Neural progenitor cell (in vitro differentiated cells): ENCODE measurements around the gene FOXO1. TPM values are rescaled to one million over a fixed set of nuclear protein-coding genes. Genes with fewer than 3 reads are reported as not detected.

Experiments
- DNase-seq: peaks from one replicate; pipeline ENCODE4 v3.0.0-alpha.2; 2016; ENCODE audit warnings: low spot score
- H2AFZ ChIP-seq: fragments of 200-600 bp; sonication (generic); replicated peaks from 2 replicates; pipeline ENCODE4 v1.6.1; 2016; ENCODE audit warnings: antibody characterized with exemption
- H3F3A ChIP-seq: fragments of 200-600 bp; sonication (generic); 2 replicates; pipeline ENCODE4 v1.6.1; 2016; ENCODE audit warnings: antibody characterized with exemption, low read depth
- H3K27ac ChIP-seq: fragments of 200-600 bp; sonication (generic); 2 replicates; pipeline ENCODE4 v1.5.1; 2016; ENCODE audit warnings: mild to moderate bottlenecking
- H3K27me3 ChIP-seq: fragments of 200-600 bp; sonication (generic); 2 replicates; pipeline ENCODE4 v1.6.1; 2016; ENCODE audit warnings: mild to moderate bottlenecking, moderate library complexity
- H3K36me3 ChIP-seq: fragments of 200-600 bp; sonication (generic); 2 replicates; pipeline ENCODE4 v1.5.1; 2016
- H3K4me1 ChIP-seq: fragments of 200-600 bp; sonication (generic); 2 replicates; pipeline ENCODE4 v1.6.1; 2016; ENCODE audit warnings: mixed run types
- H3K4me2 ChIP-seq: fragments of 200-600 bp; sonication (generic); 2 replicates; pipeline ENCODE4 v1.6.1; 2016
- H3K4me3 ChIP-seq: fragments of 200-600 bp; sonication (generic); 2 replicates; pipeline ENCODE4 v1.5.1; 2016
- H3K79me2 ChIP-seq: fragments of 200-600 bp; sonication (generic); 2 replicates; pipeline ENCODE4 v1.6.1; 2016; ENCODE audit warnings: low read depth
- H3K9ac ChIP-seq: fragments of 200-600 bp; sonication (generic); 2 replicates; pipeline ENCODE4 v1.6.1; 2016
- H3K9me3 ChIP-seq: fragments of 200-600 bp; sonication (generic); 2 replicates; pipeline ENCODE4 v1.5.1; 2016; ENCODE audit warnings: low read depth
- H4K20me1 ChIP-seq: fragments of 200-600 bp; sonication (generic); 2 replicates; pipeline ENCODE4 v1.6.1; 2016; ENCODE audit warnings: low read depth
- H3K27ac Mint-ChIP-seq: 3 replicates; pipeline ENCODE4 v1.8.0; 2021; ENCODE audit warnings: mixed read lengths
- H3K27me3 Mint-ChIP-seq: 2 replicates; pipeline ENCODE4 v1.8.0; 2022; ENCODE audit warnings: low read depth, mild to moderate bottlenecking, inconsistent platforms, moderate library complexity, mixed read lengths; ENCODE audit not compliant: insufficient read depth
- H3K36me3 Mint-ChIP-seq: 3 replicates; pipeline ENCODE4 v1.8.0; 2021; ENCODE audit warnings: mixed read lengths
- H3K4me1 Mint-ChIP-seq: 3 replicates; pipeline ENCODE4 v1.8.0; 2021; ENCODE audit warnings: mixed read lengths
- H3K4me3 Mint-ChIP-seq: 3 replicates; pipeline ENCODE4 v1.8.0; 2021; ENCODE audit warnings: mild to moderate bottlenecking, moderate library complexity, mixed read lengths
- H3K9me3 Mint-ChIP-seq: 3 replicates; pipeline ENCODE4 v1.8.0; 2020; ENCODE audit warnings: mixed read lengths
- EZH2 ChIP-seq: fragments of 200-600 bp; sonication (generic); IDR thresholded peaks from 2 replicates; pipeline ENCODE4 v1.6.1; 2017; ENCODE audit warnings: antibody characterized with exemption, mild to moderate bottlenecking, moderate library complexity
- EZH2phosphoT487 ChIP-seq: fragments of 200-600 bp; sonication (generic); IDR thresholded peaks from 2 replicates; pipeline ENCODE4 v1.6.1; 2017; ENCODE audit warnings: antibody characterized with exemption
- total RNA-seq: library from RNA; depleted of rRNA; stranded (reverse); fragments of >200 nt; gene quantifications from 2 replicates; pipeline ENCODE4 v1.2.3, GENCODE V29; 2015; ENCODE audit warnings: low replicate concordance
- TF ChIP-seq, protein P1 (sequence below): fragments of 200-600 bp; sonication (generic); IDR thresholded peaks from 2 replicates; pipeline ENCODE4 v1.5.1; 2017; ENCODE audit warnings: antibody characterized with exemption, mild to moderate bottlenecking

Gene FOXO1
- total RNA-seq, 1 donor from 2014 or later = 3.7 TPM

DNA sequence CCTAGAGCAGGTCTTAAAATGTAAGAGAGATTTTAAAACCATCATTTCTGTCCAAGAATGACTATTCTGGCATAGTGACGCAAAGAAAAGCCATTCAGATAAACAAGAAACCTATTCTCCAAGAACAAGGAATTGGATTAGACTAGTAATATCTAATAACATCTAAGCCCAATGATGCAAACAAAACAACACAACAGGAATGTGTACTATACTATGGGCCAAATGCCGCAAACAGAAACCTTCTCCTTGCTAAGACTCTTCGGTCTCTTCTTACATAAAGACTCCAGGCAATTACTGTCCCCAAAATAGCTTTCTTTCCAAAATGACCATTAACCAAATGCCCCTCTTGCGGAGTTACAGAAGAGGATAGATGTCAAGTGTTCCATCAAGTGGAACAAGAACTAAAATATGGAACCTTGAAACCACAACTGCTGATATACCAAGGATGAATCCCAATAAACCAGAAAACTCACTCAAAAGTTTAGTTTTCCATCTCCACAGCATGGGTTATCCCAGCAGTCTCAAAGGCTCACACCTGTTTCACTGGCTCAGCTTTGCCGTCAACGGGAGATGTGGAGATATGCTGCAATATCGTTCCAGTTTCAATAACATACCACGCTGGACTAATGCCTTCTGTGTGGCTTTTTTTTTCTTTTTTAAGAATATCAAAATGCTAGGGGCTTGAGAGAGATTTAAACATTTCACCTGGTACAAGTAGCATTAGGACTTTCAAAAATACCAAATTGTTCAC lies 76.2 kb downstream of the FOXO1 start:
- Mint-ChIP-seq H3K9me3 (peaks cover 6% of the 10 kb centered on the region), H3K4me3 (no peak overlapping the region), H3K36me3 (peaks cover 2% of the 10 kb centered on the region), H3K27me3 (peaks cover 2% of the 10 kb centered on the region), H3K27ac (no peak overlapping the region), H3K4me1 (peaks cover 51% of the 10 kb centered on the region)
- H3K4me1 ChIP-seq = peaks cover 18% of the 10 kb centered on the region
- H3K79me2 ChIP-seq = peaks cover 5% of the 10 kb centered on the region
- no peaks in the 10 kb centered on the region for H3K36me3 ChIP-seq
- no peak overlapping the region for H3K4me3 ChIP-seq
- no peak for DNase-seq
- H2AFZ ChIP-seq = no peak overlapping the region
- no peaks in the 10 kb centered on the region for H3K9me3 ChIP-seq
- H3K27me3 ChIP-seq = no peaks in the 10 kb centered on the region
- no peaks in the 10 kb centered on the region for H4K20me1 ChIP-seq
- TF ChIP-seq EZH2phosphoT487 = no peak
- TF ChIP-seq, protein P1, sequence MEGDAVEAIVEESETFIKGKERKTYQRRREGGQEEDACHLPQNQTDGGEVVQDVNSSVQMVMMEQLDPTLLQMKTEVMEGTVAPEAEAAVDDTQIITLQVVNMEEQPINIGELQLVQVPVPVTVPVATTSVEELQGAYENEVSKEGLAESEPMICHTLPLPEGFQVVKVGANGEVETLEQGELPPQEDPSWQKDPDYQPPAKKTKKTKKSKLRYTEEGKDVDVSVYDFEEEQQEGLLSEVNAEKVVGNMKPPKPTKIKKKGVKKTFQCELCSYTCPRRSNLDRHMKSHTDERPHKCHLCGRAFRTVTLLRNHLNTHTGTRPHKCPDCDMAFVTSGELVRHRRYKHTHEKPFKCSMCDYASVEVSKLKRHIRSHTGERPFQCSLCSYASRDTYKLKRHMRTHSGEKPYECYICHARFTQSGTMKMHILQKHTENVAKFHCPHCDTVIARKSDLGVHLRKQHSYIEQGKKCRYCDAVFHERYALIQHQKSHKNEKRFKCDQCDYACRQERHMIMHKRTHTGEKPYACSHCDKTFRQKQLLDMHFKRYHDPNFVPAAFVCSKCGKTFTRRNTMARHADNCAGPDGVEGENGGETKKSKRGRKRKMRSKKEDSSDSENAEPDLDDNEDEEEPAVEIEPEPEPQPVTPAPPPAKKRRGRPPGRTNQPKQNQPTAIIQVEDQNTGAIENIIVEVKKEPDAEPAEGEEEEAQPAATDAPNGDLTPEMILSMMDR = no peak
- no peak overlapping the region for H3K4me2 ChIP-seq
- H3F3A ChIP-seq = no peaks in the 10 kb centered on the region
- no peak overlapping the region for H3K9ac ChIP-seq
- H3K27ac ChIP-seq = no peak overlapping the region

DNA sequence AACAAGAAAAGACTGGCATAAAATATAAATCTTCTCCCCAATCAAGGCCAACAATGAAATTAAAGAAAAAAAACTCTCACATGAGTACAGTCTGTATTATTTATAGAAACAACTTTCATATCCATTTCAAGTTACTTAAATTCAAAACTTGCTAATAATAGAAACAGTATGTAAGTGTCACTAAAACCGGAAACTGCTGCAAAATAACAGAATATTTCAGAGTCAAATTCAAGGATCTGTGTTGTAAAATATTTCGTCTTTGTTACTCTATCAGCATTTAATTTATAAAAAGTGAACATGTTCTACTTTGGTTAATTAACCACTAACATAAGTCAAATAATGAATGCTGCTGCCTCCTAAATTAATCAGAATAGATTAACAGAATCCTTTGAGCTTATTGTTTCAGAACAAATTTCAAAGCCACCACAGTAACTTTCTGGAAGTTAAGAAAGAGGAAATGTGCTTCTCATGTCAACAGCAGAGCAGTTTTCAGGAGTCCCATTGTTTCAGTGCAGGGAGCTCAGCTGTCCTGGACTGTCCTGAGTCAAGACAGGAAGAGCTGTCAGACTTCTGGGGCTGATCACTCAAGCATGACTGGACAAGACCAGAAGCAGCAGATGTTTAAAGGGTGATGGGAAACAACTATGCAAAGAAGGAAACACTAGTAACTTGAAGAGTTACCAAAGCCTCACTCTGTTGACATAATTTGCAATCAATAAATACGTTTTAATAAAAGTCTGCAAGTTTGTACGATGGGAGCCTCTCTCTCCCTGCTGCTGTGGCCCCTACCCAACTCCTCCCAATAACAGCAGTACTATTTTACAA lies 76.9 kb downstream of the FOXO1 start:
- Mint-ChIP-seq H3K4me1 (peaks cover 51% of the 10 kb centered on the region), H3K9me3 (peaks cover 11% of the 10 kb centered on the region), H3K27me3 (peaks cover 2% of the 10 kb centered on the region), H3K27ac (peak overlapping the region; percentile 30), H3K36me3 (peaks cover 6% of the 10 kb centered on the region), H3K4me3 (no peak overlapping the region)
- Histone ChIP-seq H3F3A (no peaks in the 10 kb centered on the region), H3K27ac (no peak overlapping the region), H3K4me2 (no peak overlapping the region), H3K4me1 (peaks cover 18% of the 10 kb centered on the region), H2AFZ (no peak overlapping the region), H3K36me3 (no peaks in the 10 kb centered on the region), H3K9me3 (no peaks in the 10 kb centered on the region), H3K9ac (no peak overlapping the region), H3K79me2 (peaks cover 5% of the 10 kb centered on the region), H4K20me1 (no peaks in the 10 kb centered on the region), H3K4me3 (no peak overlapping the region), H3K27me3 (no peaks in the 10 kb centered on the region)
- DNase-seq = peak; percentile 38
- TF ChIP-seq, protein P1 = no peak
- TF ChIP-seq EZH2 (no peak), EZH2phosphoT487 (no peak)

GRCh38 chr13:40588101-40588500 lies 78.3 kb downstream of the FOXO1 start:
- H3K79me2 ChIP-seq = peaks cover 5% of the 10 kb centered on the region
- peaks cover 2% of the 10 kb centered on the region for H3K27me3 Mint-ChIP-seq
- H3K4me1 Mint-ChIP-seq = peaks cover 51% of the 10 kb centered on the region
- no peaks in the 10 kb centered on the region for H3F3A ChIP-seq
- no peak overlapping the region for H2AFZ ChIP-seq
- H3K36me3 ChIP-seq = no peaks in the 10 kb centered on the region
- H3K9ac ChIP-seq = no peak overlapping the region
- no peak for DNase-seq
- no peak for TF ChIP-seq EZH2
- no peak for TF ChIP-seq EZH2phosphoT487
- H3K9me3 Mint-ChIP-seq = peaks cover 18% of the 10 kb centered on the region
- H3K9me3 ChIP-seq = no peaks in the 10 kb centered on the region
- no peaks in the 10 kb centered on the region for H4K20me1 ChIP-seq
- H3K4me3 ChIP-seq = no peak overlapping the region
- no peak overlapping the region for H3K4me3 Mint-ChIP-seq
- peaks cover 18% of the 10 kb centered on the region for H3K4me1 ChIP-seq
- H3K27ac ChIP-seq = no peak overlapping the region
- no peak overlapping the region for H3K27ac Mint-ChIP-seq
- peaks cover 9% of the 10 kb centered on the region for H3K36me3 Mint-ChIP-seq
- H3K4me2 ChIP-seq = no peak overlapping the region
- no peaks in the 10 kb centered on the region for H3K27me3 ChIP-seq
